ENCODE results near the gene USP16.
"Not testable (repeated sequence)": the region's sequence is repeated elsewhere in the genome, so short reads cannot be mapped to it uniquely, and the experiment has no call there.

The USP16 gene

DNA sequence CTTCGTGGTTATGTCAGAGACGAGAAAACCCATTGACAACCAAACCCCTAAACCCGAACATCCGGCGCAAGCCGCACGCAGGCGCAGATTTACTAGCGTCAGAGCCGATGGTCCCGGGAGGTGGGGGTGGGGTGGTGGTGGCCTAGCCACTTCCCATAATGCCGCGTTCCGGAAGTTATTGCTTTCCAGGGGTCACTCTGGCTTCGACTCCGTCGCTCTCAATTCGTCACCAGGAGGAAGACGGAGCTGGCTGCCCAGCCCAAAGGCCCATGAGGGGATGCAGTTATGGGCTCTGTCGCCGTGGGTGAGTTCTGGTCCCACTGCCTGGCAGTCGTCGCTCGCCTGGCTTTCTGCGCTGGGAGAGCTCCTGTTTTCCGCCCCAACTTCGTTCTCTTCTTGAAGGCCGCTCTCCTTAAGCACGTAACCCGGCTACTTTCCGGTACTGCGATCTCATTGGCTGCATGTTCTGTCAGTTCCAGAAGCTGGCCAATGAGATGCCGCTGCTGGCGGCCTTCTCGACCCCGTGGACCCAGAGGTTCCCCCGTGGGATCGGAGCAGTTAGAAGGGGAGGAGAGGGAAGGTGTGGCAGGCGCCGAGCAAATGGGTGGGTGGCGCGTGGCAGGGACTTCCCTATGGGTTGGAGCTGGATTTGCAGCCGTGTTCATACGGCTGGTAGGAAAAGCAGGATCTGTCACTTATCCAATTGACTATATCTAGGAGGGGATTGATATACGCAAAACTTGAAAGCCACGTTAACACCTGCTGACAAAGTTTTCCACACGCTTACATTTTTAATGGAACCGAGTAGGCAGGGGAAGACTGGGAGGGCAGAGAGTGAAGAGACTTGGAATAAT lies at the start of gene USP16:
Gene USP16 (plus strand): TSS at position 195 of the 854 bp plus-strand sequence. CDS start 3,246 bp downstream, outside the sequence.
- peak; percentile 98 for DNase-seq

- no peak for DNase-seq
These were observed 49.1 kb upstream of the USP16 start for GRCh38 chr21:28975397-28975796.

- no peak for DNase-seq
These were observed 45.4 kb upstream of the USP16 start for GRCh38 chr21:28979092-28979491.

GRCh38 chr21:28982637-28983036 lies 41.8 kb upstream of the USP16 start:
- no peak for DNase-seq

GRCh38 chr21:28986677-28987076 lies 37.8 kb upstream of the USP16 start:
- no peak for DNase-seq

DNA sequence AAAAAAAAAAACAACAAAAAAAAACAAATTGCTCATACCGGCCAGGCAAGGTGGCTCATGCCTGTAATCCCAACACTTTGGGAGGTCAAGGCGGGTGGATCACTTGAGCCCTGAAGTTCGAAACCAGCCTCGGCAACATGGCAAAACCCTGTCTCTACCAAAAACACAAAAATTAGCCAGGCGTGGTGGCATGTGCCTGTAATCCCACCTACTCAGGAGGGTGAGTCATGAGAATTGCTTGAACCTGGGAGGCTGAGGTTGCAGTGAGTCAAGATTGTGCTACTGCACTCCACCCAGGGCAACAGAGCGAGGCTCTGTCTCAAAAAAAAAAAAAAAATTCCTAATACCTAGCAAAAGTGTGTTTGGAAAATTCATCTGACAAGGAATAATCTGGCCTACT lies 36.3 kb upstream of the USP16 start:
- not testable (repeated sequence) for DNase-seq

GRCh38 chr21:28991861-28992525 lies 32.5 kb upstream of the USP16 start:
- DNase-seq, result no peak

- peak; percentile 100 for DNase-seq
These were observed 31.8 kb upstream of the USP16 start, which contains the start of gene LTN1 for GRCh38 chr21:28992526-28993292. LTN1 (minus strand) TSS chr21:28992877; CDS start chr21:28992805, 72 bp downstream.

DNA sequence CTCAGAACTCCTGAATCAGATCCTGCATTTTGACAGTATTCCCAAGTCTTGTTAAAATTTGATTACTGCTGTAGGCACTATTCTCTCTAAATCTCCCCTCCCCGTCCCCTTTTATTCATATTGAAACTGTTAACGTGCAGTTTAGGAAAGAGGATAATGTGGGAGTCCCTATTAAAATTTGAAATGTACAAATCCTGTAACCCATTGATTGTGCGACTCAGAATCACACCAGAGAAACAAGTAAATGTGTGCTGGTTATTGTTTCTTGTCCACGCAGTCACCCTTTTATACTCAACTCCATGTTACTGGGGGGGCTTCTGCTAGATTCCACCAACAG lies 31.2 kb upstream of the USP16 start:
- DNase-seq, result no peak

DNA sequence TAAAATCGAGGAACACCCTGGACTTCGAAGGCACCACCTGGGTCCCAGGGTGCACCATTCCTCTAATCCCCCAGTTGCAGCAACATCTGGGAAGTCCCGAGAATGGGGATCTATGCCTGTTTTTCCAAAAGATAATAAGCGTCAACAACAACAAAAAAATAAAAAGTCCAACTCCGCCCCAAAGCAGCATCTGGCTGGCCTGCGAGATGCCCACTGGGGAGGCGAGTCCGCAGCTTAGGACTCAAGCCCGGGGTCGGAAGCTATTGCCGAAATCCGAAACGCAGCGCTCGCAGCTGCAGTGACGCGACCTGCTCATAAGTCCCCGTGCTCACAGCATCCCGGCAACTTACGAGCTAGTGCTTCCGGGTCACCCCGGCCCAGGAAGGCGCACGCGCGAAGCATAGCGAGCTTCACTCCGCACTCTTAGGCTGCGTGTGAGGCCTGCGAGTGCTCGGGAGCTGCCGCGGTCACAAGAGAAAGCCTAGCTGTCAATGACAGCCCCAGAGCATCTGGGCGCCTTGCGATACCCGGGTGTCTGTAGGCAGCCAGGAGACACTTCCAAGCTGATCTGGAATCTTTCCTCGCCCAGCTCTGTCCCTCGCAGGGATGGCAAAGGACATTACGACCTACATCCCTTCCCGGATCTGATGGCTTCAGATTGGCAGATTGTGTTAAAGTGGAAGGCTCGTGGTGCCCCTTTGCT lies 21.9 kb upstream of the USP16 start:
- peak; percentile 98 for DNase-seq

- no peak for DNase-seq
These were observed 18.8 kb upstream of the USP16 start for GRCh38 chr21:29005696-29006095.

DNA sequence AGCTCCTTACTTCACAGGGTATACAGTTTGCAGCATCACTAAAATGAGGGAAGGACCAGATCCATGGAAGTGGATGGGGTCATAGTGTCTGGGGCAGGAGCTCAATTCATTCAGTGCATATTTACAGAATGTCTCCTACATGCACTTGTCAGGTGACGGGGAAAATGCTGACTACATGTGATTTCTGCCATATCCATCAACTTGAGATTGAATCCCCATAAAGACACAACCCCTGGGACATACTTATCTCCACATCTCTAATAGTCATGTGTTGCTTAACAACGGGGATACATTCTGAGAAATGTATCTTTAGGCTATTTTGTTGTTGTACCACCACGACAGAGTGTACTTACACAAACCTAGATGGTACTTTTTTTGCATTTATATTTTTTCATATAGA lies 17.3 kb upstream of the USP16 start:
- DNase-seq, result no peak

DNA sequence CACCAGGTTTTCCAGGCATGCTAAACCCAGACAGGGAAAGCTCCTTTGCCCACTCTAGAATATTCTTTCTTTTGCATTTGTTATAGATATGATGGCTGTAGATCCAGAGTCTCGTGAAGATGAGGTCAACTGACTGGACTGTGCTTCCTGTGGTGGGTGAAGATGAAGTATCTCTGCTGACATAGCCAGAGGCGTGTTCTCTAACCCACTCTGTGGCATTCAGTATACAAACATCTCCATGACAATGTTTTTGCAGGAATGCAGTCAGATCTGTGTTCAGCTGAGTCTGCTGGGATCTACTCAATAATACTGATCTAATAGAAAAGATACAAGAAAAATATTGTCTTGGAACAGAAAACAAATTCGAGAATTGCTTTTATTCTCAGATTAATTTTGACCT lies 16.7 kb upstream of the USP16 start:
- no peak for DNase-seq

DNA sequence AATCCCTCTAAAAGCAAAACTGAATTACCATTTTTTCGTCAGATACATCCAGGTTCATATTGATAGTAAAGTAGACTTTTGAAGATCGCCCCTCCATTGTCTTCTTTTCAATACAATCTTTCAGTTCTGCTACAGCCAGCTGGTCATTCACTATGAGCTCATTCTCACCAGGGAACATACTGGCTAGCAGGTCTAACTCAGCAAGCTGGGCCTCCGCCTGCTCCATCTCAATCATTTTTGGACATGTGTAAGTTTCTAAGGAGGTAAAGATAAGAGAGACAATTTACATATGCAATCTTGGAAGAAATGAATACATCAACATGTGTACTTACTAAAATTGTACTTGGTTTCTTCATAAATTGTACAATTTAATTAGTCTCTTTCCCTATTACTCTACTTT lies 16.1 kb upstream of the USP16 start:
- DNase-seq, result no peak

DNA sequence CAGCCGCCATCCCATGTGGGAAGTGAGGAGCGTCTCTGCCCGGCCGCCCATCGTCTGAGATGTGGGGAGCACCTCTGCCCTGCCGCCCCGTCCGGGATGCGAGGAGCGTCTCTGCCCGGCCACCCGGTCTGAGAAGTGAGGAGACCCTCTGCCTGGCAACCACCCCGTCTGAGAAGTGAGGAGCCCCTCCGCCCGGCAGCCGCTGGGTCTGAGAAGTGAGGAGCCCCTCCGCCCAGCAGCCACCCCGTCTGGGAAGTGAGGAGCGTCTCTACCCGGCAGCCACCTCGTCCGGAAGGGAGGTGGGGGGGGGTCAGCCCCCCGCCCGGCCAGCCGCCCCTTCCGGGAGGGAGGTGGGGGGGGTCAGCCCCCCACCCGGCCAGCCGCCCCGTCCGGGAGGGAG lies 13.2 kb upstream of the USP16 start:
- not testable (repeated sequence) for DNase-seq

- peak; percentile 58 for DNase-seq
These were observed 6.7 kb upstream of the USP16 start for GRCh38 chr21:29017639-29018237.

GRCh38 chr21:29018540-29018939 lies 5.9 kb upstream of the USP16 start:
- peak; percentile 8 for DNase-seq

DNA sequence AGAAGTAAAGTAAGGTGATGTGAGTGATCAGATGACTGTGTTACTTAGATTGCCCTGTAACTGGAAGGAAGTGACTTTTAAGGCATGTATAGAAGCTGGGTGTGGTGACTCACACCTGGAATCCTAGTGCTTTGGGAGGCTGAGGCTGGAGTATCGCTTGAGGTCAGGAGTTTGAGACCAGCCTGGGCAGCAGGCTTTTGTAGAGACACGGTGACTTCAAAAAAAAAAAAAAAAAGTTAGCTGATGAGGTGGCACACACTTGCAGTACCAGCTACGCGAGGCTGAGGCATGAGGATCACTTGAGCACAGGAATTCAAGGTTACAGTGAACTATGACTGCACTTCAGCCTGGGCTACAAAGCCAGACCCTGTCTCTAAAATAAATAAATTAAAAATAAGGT lies 2.3 kb upstream of the USP16 start:
- no peak for DNase-seq

GRCh38 chr21:29025328-29025713 lies 853 bp downstream of the USP16 start:
- peak; percentile 9 for DNase-seq

DNA sequence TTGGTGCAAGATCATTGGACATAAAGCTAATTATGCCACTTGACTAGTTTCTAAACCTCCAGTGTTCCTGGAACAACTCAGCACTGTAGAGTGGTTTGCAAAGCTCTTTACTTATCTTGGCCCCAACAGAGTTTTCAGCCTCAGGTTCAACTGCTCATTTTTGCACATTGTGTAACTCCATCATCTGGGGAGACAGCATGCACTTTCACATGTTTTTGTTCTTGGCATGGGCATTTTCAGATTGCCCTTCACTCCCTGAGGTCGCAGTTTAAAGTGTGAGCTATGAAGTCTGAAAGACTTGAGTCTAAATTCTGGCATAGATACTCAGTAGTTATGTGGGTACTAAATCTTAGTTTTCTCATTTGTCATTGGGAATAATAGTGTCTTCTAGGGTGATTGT lies 5.1 kb downstream of the USP16 start:
- DNase-seq, result no peak

DNA sequence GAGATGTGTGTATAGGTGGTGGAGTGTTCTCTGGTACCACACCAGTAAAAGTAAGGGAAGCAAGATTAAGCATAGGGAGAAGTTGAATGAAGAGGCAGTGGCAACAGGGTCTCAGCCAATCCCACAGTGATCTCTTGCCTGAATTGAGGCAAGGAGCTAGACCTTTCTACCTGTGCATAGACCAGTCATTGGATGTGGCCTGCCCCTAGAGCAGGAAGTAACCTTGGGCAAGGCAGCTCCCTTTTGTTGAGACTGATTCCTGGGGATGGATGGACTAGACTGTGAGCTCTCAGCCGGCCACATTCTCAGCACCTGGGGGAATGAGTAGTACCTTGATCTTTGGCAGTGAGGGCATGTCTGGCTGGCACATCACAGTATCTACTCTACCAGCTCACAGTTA lies 6.4 kb downstream of the USP16 start:
- DNase-seq, result no peak

DNA sequence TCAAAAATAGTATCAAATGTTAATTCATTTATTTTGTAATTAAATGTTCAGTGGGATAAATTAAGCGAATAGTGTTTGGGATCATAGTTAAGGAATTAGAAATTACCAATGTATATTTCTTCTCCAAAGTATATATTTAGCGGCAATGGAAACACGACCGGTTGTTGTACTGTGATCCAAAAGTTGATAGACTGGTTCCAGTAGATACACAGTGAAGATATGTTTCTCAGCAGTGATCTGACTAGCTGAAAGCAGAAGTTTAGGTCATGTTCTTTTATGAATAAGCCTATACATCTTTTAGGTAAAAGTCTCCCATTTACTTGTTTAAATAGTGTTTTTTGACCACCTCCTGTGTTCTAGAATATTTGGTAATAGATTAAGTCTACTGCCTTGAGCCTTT lies 8.8 kb downstream of the USP16 start:
- no peak for DNase-seq

DNA sequence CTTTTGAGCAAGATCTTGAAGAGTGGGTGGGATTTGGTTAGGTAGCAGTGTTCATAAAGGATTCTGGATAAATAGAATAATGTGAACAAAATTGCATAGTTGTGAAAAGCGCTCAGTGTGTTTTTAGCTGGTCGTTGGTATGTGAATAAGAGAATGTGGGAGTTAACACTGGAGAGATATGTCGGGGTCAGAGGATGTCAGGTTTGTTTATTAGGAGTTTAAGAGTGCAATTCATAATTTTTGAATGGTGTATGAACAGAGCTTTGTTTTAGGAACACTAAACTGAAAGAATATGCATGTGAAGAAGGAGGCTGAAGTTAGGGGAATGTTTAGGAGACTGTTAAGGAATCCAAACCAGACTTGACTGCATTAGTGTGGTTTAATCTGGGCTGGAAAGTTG lies 9.4 kb downstream of the USP16 start:
- DNase-seq, result no peak
